ENCODE measurements around the gene LAMC3.

Gene LAMC3

GRCh38 chr9:131076347-131077195 lies 67.6 kb downstream of the LAMC3 start:
- Histone ChIP-seq H3K79me1 (ENCODE audit: low read length) (no peaks in the 10 kb centered on the region), H2BK15ac (replicated peaks; ENCODE audit: low read depth) (no peak overlapping the region), H2BK5ac (ENCODE audit: low read length) (no peak overlapping the region), H3K23ac (ENCODE audit: low read length) (no peak overlapping the region), H3K56ac (ENCODE audit: low read length) (no peak overlapping the region), H3K4me1 (ENCODE audit: control insufficient read depth, low read depth, low read length) (no peaks in the 10 kb centered on the region), H2AK5ac (ENCODE audit: low read length) (no peak overlapping the region), H3K36me3 (ENCODE audit: control insufficient read depth, insufficient read depth, low read length) (no peaks in the 10 kb centered on the region), H3K27me3 (ENCODE audit: insufficient read depth, low read length, poor library complexity) (no peaks in the 10 kb centered on the region), H3K4me2 (ENCODE audit: low read length) (no peak overlapping the region), H4K8ac (ENCODE audit: low read depth, low read length) (no peak overlapping the region), H4K5ac (ENCODE audit: low read length) (no peak overlapping the region), H3K4ac (ENCODE audit: low read depth, low read length) (no peak overlapping the region), H3K9ac (ENCODE audit: low read length) (no peak overlapping the region), H3K18ac (ENCODE audit: low read length) (no peak overlapping the region), H3K27ac (ENCODE audit: low read depth, low read length) (no peak overlapping the region), H3K4me3 (ENCODE audit: low read length) (no peak overlapping the region), H3K79me2 (ENCODE audit: control insufficient read depth, insufficient read depth, low read length) (no peaks in the 10 kb centered on the region), H2BK120ac (ENCODE audit: low read depth, low read length) (no peak overlapping the region)
- no CpG with 5 or more reads among the region's 15 CpGs for WGBS (ENCODE audit: extremely low coverage, insufficient coverage, low lambda C conversion rate)
- no peak for DNase-seq

DNA sequence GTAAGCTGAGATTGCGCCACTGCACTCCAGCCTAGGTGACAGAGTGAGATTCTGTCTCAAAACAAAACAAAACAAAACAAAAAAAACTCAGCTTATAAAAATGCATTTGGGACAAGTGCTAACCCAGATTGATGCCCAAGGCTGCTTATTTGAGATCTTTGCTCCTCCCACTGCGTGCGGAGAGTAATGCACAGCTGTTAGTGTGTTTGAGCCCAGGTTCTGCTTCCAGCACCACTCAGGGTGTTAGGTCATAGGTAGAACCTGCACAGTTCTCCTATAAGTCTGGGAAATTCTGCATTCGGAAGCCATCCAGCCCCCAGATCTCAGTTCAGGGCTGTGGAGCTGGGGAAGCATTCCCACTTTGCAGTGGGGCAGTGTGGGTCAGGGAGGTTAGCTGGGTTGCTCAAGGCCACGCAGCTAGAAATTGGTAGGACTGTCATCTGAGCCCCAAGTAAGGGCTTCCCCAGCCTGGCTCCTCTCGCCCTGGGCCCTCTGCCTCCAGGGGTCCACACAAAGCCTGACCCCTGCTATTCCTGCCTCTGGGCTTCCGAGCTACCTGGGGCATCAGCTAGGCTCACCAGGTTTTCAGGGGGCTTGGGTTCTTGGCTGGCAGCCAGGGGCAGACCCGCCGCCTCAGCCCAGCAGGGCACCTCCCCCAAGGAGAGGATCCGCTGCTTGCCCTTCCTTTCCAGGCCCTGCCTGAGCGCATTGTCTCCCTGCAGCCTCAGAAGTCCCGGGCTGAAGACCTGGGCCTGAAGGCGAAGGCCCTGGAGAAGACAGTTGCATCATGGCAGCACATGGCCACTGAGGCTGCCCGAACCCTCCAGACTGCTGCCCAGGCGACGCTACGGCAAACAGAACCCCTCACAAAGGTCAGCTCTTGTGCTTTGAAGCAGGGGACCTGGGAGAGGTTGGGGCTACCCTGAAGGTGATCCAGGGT lies 69.7 kb downstream of the LAMC3 start:
- Histone ChIP-seq H3K79me2 (ENCODE audit: control insufficient read depth, insufficient read depth, low read length) (no peaks in the 10 kb centered on the region), H3K79me1 (ENCODE audit: low read length) (no peaks in the 10 kb centered on the region)

GRCh38 chr9:131080589-131080988 lies 71.6 kb downstream of the LAMC3 start:
- no peaks in the 10 kb centered on the region for H3K79me2 ChIP-seq (ENCODE audit: control insufficient read depth, insufficient read depth, low read length)
- H4K5ac ChIP-seq (ENCODE audit: low read length), result no peak overlapping the region
- no peak overlapping the region for H2AK5ac ChIP-seq (ENCODE audit: low read length)
- H3K4me3 ChIP-seq (ENCODE audit: low read length), result no peak overlapping the region
- H3K18ac ChIP-seq (ENCODE audit: low read length), result no peak overlapping the region
- no peaks in the 10 kb centered on the region for H3K27me3 ChIP-seq (ENCODE audit: insufficient read depth, low read length, poor library complexity)
- H3K9ac ChIP-seq (ENCODE audit: low read length), result no peak overlapping the region
- no peak overlapping the region for H3K4ac ChIP-seq (ENCODE audit: low read depth, low read length)
- WGBS (ENCODE audit: extremely low coverage, insufficient coverage, low lambda C conversion rate), result no CpG with 5 or more reads among the region's 9 CpGs
- H4K8ac ChIP-seq (ENCODE audit: low read depth, low read length), result no peak overlapping the region
- no peak overlapping the region for H2BK120ac ChIP-seq (ENCODE audit: low read depth, low read length)
- H2BK15ac ChIP-seq (replicated peaks; ENCODE audit: low read depth), result no peak overlapping the region
- H3K4me1 ChIP-seq (ENCODE audit: control insufficient read depth, low read depth, low read length), result no peaks in the 10 kb centered on the region
- no peak overlapping the region for H3K27ac ChIP-seq (ENCODE audit: low read depth, low read length)
- no peak overlapping the region for H3K56ac ChIP-seq (ENCODE audit: low read length)
- H2BK5ac ChIP-seq (ENCODE audit: low read length), result no peak overlapping the region
- H3K4me2 ChIP-seq (ENCODE audit: low read length), result no peak overlapping the region
- DNase-seq, result no peak
- no peak overlapping the region for H3K23ac ChIP-seq (ENCODE audit: low read length)
- H3K36me3 ChIP-seq (ENCODE audit: control insufficient read depth, insufficient read depth, low read length), result no peaks in the 10 kb centered on the region
- no peaks in the 10 kb centered on the region for H3K79me1 ChIP-seq (ENCODE audit: low read length)

More for the DNA sequence above, 69.7 kb downstream of the LAMC3 start:
- Histone ChIP-seq H3K4ac (ENCODE audit: low read depth, low read length) (no peak overlapping the region), H3K4me3 (ENCODE audit: low read length) (no peak overlapping the region), H3K4me1 (ENCODE audit: control insufficient read depth, low read depth, low read length) (no peaks in the 10 kb centered on the region), H2BK120ac (ENCODE audit: low read depth, low read length) (no peak overlapping the region), H2BK5ac (ENCODE audit: low read length) (no peak overlapping the region), H2AK5ac (ENCODE audit: low read length) (no peak overlapping the region), H4K8ac (ENCODE audit: low read depth, low read length) (no peak overlapping the region), H3K27me3 (ENCODE audit: insufficient read depth, low read length, poor library complexity) (no peaks in the 10 kb centered on the region), H3K56ac (ENCODE audit: low read length) (no peak overlapping the region), H3K27ac (ENCODE audit: low read depth, low read length) (no peak overlapping the region), H4K5ac (ENCODE audit: low read length) (no peak overlapping the region), H2BK15ac (replicated peaks; ENCODE audit: low read depth) (no peak overlapping the region), H3K18ac (ENCODE audit: low read length) (no peak overlapping the region), H3K23ac (ENCODE audit: low read length) (no peak overlapping the region), H3K9ac (ENCODE audit: low read length) (no peak overlapping the region), H3K36me3 (ENCODE audit: control insufficient read depth, insufficient read depth, low read length) (no peaks in the 10 kb centered on the region), H3K4me2 (ENCODE audit: low read length) (no peak overlapping the region)
- WGBS (ENCODE audit: extremely low coverage, insufficient coverage, low lambda C conversion rate), result no CpG with 5 or more reads among the region's 17 CpGs
- DNase-seq, result no peak

- Histone ChIP-seq H2AK5ac (ENCODE audit: low read length) (no peak overlapping the region), H3K79me1 (ENCODE audit: low read length) (no peaks in the 10 kb centered on the region), H4K5ac (ENCODE audit: low read length) (no peak overlapping the region), H3K36me3 (ENCODE audit: control insufficient read depth, insufficient read depth, low read length) (no peaks in the 10 kb centered on the region), H2BK5ac (ENCODE audit: low read length) (no peak overlapping the region), H3K4ac (ENCODE audit: low read depth, low read length) (no peak overlapping the region), H3K27me3 (ENCODE audit: insufficient read depth, low read length, poor library complexity) (no peaks in the 10 kb centered on the region), H3K23ac (ENCODE audit: low read length) (no peak overlapping the region), H3K4me2 (ENCODE audit: low read length) (no peak overlapping the region), H2BK120ac (ENCODE audit: low read depth, low read length) (no peak overlapping the region), H4K8ac (ENCODE audit: low read depth, low read length) (no peak overlapping the region), H3K9ac (ENCODE audit: low read length) (no peak overlapping the region), H2BK15ac (replicated peaks; ENCODE audit: low read depth) (no peak overlapping the region), H3K79me2 (ENCODE audit: control insufficient read depth, insufficient read depth, low read length) (no peaks in the 10 kb centered on the region), H3K18ac (ENCODE audit: low read length) (no peak overlapping the region), H3K4me1 (ENCODE audit: control insufficient read depth, low read depth, low read length) (no peaks in the 10 kb centered on the region), H3K56ac (ENCODE audit: low read length) (no peak overlapping the region), H3K4me3 (ENCODE audit: low read length) (no peak overlapping the region), H3K27ac (ENCODE audit: low read depth, low read length) (no peak overlapping the region)
- no peak for DNase-seq
- no CpG with 5 or more reads among the region's 9 CpGs for WGBS (ENCODE audit: extremely low coverage, insufficient coverage, low lambda C conversion rate)
These were observed 72.9 kb downstream of the LAMC3 start for GRCh38 chr9:131081868-131082267.

GRCh38 chr9:131082774-131083512 lies 74.0 kb downstream of the LAMC3 start:
- WGBS (ENCODE audit: extremely low coverage, insufficient coverage, low lambda C conversion rate), result no CpG with 5 or more reads among the region's 11 CpGs
- Histone ChIP-seq H3K56ac (ENCODE audit: low read length) (no peak overlapping the region), H3K4me2 (ENCODE audit: low read length) (no peak overlapping the region), H4K8ac (ENCODE audit: low read depth, low read length) (no peak overlapping the region), H3K4ac (ENCODE audit: low read depth, low read length) (no peak overlapping the region), H3K79me2 (ENCODE audit: control insufficient read depth, insufficient read depth, low read length) (no peaks in the 10 kb centered on the region), H3K9ac (ENCODE audit: low read length) (no peak overlapping the region), H3K27me3 (ENCODE audit: insufficient read depth, low read length, poor library complexity) (no peaks in the 10 kb centered on the region), H2BK5ac (ENCODE audit: low read length) (no peak overlapping the region), H2BK120ac (ENCODE audit: low read depth, low read length) (no peak overlapping the region), H3K27ac (ENCODE audit: low read depth, low read length) (no peak overlapping the region), H3K4me1 (ENCODE audit: control insufficient read depth, low read depth, low read length) (no peaks in the 10 kb centered on the region), H2BK15ac (replicated peaks; ENCODE audit: low read depth) (no peak overlapping the region), H4K5ac (ENCODE audit: low read length) (no peak overlapping the region), H3K79me1 (ENCODE audit: low read length) (no peaks in the 10 kb centered on the region), H3K18ac (ENCODE audit: low read length) (no peak overlapping the region), H3K4me3 (ENCODE audit: low read length) (no peak overlapping the region), H2AK5ac (ENCODE audit: low read length) (no peak overlapping the region), H3K36me3 (ENCODE audit: control insufficient read depth, insufficient read depth, low read length) (peaks cover 3% of the 10 kb centered on the region), H3K23ac (ENCODE audit: low read length) (no peak overlapping the region)
- DNase-seq, result no peak
